ENCODE data around the gene ARHGDIA.

ARHGDIA gene

DNA sequence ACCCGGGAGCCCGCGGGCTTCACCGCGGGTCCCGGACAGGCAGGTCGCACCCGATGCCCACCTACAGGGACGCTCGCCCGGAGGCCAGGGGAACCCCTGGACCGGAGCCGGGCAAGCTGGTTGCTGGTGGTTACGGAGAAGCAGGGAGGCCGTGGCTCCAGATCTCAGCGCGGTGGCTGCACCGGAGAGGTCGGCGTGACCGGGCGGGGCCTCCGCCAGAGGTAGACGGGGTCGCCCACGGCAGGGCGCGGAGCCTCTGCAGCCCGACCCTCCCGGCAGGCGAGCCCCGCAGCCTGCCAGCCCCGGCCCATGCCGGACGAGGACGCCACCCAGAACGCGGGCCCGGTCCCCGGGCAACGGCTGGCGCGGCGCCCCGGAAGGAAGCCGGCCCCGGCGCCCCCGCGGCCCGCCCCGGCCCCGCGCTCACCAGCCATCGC lies 39.7 kb upstream of the ARHGDIA start:
- Mint-ChIP-seq H3K27me3 (ENCODE audit: low read depth, poor library complexity) (peaks cover 3% of the 10 kb centered on the region), H3K27ac (no peak overlapping the region), H3K4me3 (peak overlapping the region; percentile 92), H3K9me3 (no peaks in the 10 kb centered on the region), H3K4me1 (peaks cover 5% of the 10 kb centered on the region), H3K36me3 (ENCODE audit: low read depth) (peaks cover 16% of the 10 kb centered on the region)
- DNase-seq: no peak
- TF ChIP-seq, protein P1, sequence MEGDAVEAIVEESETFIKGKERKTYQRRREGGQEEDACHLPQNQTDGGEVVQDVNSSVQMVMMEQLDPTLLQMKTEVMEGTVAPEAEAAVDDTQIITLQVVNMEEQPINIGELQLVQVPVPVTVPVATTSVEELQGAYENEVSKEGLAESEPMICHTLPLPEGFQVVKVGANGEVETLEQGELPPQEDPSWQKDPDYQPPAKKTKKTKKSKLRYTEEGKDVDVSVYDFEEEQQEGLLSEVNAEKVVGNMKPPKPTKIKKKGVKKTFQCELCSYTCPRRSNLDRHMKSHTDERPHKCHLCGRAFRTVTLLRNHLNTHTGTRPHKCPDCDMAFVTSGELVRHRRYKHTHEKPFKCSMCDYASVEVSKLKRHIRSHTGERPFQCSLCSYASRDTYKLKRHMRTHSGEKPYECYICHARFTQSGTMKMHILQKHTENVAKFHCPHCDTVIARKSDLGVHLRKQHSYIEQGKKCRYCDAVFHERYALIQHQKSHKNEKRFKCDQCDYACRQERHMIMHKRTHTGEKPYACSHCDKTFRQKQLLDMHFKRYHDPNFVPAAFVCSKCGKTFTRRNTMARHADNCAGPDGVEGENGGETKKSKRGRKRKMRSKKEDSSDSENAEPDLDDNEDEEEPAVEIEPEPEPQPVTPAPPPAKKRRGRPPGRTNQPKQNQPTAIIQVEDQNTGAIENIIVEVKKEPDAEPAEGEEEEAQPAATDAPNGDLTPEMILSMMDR (IDR thresholded peaks at IDR 0.05): no peak

DNA sequence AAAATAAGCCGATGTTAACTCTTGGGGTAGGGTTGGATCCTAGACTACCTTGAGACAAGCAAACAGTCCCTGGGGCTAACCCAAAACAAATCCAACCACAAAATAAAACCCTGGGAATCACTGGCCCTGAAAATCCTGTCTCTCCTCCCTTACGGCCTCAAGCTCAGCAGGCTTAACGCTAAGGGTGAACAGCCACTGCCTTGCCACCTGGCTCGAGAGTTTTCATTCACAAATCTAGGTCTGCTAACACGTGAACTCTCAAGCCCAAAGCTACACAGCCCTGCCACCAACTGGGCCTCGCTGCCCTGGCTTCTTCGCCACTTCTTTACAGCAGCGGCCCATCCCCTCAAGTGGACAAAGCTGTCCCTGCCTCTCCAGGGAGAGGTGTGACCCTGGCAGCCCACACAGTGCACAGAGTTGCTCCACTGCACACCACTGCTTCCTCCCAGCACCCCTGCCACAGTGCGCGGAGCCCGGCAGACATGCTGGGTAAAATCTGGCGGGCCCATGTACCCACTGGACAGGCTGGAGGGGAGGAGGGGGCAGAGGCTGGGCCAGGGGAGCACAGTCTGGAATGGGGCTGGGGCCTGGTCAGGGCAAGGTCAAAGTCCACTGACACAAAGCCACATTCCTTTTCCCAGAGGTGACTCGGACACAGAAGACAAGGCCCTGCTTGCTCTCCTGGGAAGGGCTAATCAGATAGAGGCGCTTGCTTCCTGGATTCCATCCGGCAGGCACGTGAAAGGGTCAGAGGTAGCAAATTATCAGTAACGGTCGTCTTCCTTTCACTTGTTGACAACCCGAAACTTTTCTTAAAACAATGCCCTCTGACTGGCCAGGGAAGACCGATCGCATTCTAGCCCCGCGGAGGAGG lies 39.1 kb upstream of the ARHGDIA start:
- Mint-ChIP-seq H3K27me3 (ENCODE audit: low read depth, poor library complexity) (peaks cover 3% of the 10 kb centered on the region), H3K27ac (peak overlapping the region; percentile 66), H3K4me1 (peaks cover 5% of the 10 kb centered on the region), H3K4me3 (peak overlapping the region; percentile 92), H3K36me3 (ENCODE audit: low read depth) (peaks cover 14% of the 10 kb centered on the region), H3K9me3 (no peaks in the 10 kb centered on the region)
- peak; percentile 55 for DNase-seq
- TF ChIP-seq, protein P1 (IDR thresholded peaks at IDR 0.05): no peak

DNA sequence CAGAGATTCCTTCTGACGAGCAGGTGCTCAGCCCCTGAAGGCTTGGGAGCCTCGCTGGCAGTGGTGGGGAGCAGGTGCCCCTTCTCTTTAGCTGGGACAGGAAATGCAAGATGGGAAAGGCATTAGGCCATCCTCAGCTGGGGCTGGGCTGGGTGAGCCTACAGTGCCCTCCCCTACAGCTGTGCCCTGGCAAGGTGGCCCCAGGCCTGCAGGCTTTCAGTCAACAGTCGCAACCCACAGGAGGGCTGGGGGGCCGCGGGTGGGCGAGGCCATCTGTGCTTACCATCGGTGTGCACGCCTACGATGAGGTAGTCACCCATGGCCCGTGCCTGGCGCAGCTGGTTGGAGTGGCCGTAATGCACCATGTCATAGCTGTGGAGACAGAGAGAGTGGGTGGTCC lies 38.1 kb upstream of the ARHGDIA start:
- no peak for DNase-seq
- H3K9me3 Mint-ChIP-seq: no peaks in the 10 kb centered on the region
- no peak overlapping the region for H3K27ac Mint-ChIP-seq
- H3K4me3 Mint-ChIP-seq: peak overlapping the region; percentile 55
- peaks cover 3% of the 10 kb centered on the region for H3K27me3 Mint-ChIP-seq (ENCODE audit: low read depth, poor library complexity)
- TF ChIP-seq, protein P1 (IDR thresholded peaks at IDR 0.05): no peak
- peaks cover 5% of the 10 kb centered on the region for H3K4me1 Mint-ChIP-seq
- peaks cover 10% of the 10 kb centered on the region for H3K36me3 Mint-ChIP-seq (ENCODE audit: low read depth)

DNA sequence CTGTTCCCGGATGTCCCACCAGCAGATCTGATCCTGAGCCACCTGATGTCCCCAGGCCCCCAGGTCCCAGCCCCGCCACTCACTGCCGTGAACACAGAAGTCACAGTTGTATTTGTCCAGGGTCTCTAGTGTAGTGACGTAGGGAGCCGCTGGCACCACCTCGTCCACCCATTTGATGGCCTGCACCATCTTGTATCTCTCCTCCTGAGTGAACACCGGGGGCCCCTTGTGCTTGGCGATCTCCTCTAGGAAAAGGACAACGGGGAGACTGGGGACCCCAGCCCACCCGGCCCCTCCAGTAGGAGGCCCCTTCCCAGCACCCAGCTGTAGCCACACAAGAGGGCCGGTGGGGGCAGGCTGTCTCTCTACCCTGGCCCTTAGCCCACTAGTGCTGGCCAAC lies 37.7 kb upstream of the ARHGDIA start:
- Mint-ChIP-seq H3K9me3 (no peaks in the 10 kb centered on the region), H3K27ac (no peak overlapping the region), H3K36me3 (ENCODE audit: low read depth) (peaks cover 10% of the 10 kb centered on the region), H3K4me3 (no peak overlapping the region), H3K4me1 (peaks cover 5% of the 10 kb centered on the region), H3K27me3 (ENCODE audit: low read depth, poor library complexity) (peaks cover 3% of the 10 kb centered on the region)
- DNase-seq: no peak
- TF ChIP-seq, protein P1 (IDR thresholded peaks at IDR 0.05): no peak

DNA sequence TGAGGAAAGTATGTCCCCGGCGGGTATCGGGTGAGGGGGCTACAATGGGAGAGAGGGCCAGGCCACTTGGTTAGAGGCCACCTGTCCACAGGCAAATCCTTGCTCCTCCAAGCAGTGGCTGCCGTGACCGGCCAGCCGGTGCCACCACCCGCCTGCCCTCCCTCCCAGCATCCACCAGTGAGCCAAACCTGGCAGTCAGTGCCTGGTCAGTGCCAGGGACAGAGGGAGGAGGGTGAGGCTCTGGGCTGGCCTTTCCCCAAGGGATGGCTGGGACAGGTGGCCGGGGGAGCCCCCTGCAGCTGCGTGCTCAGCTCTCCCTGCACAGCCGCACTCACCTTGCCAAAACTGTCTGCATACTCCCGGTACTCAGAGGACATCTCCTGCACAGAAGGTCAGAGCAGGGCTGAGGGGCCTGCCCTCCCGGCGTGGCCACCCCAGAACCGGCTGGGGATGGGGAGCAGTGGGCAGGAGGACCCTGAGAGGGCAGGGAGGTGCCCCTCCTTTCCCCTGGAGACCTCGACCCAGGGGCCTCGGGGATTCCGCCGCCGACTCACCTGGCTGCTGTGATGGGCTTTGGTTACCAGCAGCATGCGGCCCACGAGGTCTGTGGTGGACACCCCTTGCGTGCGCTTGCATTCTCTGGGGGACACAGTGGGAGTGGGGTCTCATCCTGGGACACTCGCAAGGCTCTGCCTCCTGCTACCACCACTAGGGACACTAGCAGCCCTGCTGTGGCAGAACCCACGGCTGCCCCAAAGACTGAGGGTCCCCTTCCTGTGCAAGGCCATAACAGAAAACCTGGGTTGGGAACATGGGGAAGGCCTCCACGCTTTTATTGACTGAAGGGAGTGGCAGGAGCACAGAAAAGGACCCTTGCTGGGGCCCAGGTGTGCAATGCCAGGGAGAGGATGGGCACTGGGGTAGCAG lies 36.3 kb upstream of the ARHGDIA start:
- Mint-ChIP-seq H3K4me1 (peaks cover 5% of the 10 kb centered on the region), H3K27me3 (ENCODE audit: low read depth, poor library complexity) (peaks cover 8% of the 10 kb centered on the region), H3K36me3 (ENCODE audit: low read depth) (no peaks in the 10 kb centered on the region), H3K4me3 (no peak overlapping the region), H3K27ac (no peak overlapping the region), H3K9me3 (no peaks in the 10 kb centered on the region)
- TF ChIP-seq, protein P1 (IDR thresholded peaks at IDR 0.05): no peak
- no peak for DNase-seq

Data from nephron progenitor cell (in vitro differentiated cells).